ENCODE data around the gene FARP2. TPM values are rescaled to one million over a fixed set of nuclear protein-coding genes. Genes with fewer than 3 reads are reported as not detected.

FARP2 gene
- total and polyA plus RNA-seq, 4 donors = 5.8 to 30.9 (median 14.3) TPM

DNA sequence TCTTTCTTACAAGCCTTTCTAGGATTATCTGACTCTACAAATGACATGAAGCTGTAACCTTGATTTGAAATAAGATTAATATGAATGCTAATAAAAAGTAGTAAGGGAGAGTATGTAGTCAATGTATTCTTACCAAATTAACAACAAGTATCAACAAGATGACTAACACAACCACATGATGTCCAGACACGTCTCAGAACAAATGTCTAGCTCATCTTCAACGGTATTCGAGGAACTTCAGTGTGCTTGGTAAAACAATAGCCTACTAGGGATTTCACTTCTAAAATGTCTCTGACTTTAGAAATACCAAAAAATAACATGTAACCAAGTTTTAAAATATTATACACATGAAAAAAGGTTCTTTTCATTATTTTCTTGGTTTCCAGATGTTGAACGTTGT lies 44.0 kb upstream of the FARP2 start (continued):
- TF ChIP-seq, protein P1, sequence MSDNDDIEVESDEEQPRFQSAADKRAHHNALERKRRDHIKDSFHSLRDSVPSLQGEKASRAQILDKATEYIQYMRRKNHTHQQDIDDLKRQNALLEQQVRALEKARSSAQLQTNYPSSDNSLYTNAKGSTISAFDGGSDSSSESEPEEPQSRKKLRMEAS (IDR thresholded peaks at IDR 0.05) = no peak
- no peak for TF ChIP-seq FOXA1 (IDR thresholded peaks at IDR 0.05)
- TF ChIP-seq FOXA2 (IDR thresholded peaks at IDR 0.05) = no peak
- no peak for TF ChIP-seq NR2F2 (IDR thresholded peaks at IDR 0.05)
- TF ChIP-seq SP1 (IDR thresholded peaks at IDR 0.05) = no peak
- TF ChIP-seq, protein P2, sequence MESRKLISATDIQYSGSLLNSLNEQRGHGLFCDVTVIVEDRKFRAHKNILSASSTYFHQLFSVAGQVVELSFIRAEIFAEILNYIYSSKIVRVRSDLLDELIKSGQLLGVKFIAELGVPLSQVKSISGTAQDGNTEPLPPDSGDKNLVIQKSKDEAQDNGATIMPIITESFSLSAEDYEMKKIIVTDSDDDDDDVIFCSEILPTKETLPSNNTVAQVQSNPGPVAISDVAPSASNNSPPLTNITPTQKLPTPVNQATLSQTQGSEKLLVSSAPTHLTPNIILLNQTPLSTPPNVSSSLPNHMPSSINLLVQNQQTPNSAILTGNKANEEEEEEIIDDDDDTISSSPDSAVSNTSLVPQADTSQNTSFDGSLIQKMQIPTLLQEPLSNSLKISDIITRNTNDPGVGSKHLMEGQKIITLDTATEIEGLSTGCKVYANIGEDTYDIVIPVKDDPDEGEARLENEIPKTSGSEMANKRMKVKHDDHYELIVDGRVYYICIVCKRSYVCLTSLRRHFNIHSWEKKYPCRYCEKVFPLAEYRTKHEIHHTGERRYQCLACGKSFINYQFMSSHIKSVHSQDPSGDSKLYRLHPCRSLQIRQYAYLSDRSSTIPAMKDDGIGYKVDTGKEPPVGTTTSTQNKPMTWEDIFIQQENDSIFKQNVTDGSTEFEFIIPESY (IDR thresholded peaks at IDR 0.05) = no peak
- TF ChIP-seq EGR1 (IDR thresholded peaks at IDR 0.05; ENCODE audit: low read depth in 2 of 2) = no peak
- TF ChIP-seq JUND (IDR thresholded peaks at IDR 0.05) = no peak
- TF ChIP-seq HNF4G (IDR thresholded peaks at IDR 0.05) = no peak

DNA sequence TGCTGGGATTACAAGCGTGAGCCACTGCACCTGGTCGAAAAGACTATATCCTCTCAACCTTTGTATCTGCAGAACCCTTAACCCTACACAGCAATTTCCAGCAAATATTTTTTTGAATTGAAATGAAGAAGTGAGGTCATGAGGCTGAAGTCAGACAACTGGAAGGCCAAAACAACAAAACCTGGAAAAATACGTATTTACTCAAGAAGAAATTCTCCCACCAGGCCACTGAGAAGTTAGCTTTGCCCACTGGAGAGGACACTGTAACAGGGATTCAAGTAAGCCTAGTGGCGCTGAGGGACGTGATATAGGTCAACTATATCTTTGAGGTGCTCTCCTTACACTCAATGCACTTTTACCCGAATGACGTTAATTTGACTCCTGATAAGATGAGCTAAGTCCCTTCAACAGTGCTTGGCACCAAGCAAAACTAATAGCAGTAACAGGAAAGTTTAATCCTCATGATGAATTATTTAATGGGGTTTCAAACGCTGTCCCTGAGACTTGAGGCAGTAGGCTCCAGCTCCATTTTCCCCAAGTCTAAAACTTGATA lies 42.5 kb upstream of the FARP2 start:
- no peak overlapping the region for H3K27ac ChIP-seq (ENCODE audit: low read depth in 1 of 2, low read length in 2 of 2)
- H3K27me3 ChIP-seq (ENCODE audit: control insufficient read depth in 4 of 4, insufficient read depth in 4 of 4, low read length in 3 of 4) = no peaks in the 10 kb centered on the region
- H3K9me3 ChIP-seq (ENCODE audit: control insufficient read depth in 4 of 4, low read length in 3 of 4) = no peaks in the 10 kb centered on the region
- TF ChIP-seq, protein P1 (IDR thresholded peaks at IDR 0.05) = no peak
- TF ChIP-seq TAF1 (conservative IDR thresholded peaks at IDR 0.05) = no peak
- DNase-seq (ENCODE audit: low spot score) = no peak
- no peaks in the 10 kb centered on the region for H3K36me3 ChIP-seq (ENCODE audit: control insufficient read depth in 4 of 4, insufficient read depth in 3 of 4, low read depth in 1 of 4, low read length in 3 of 4)
- no peak overlapping the region for H3K9ac ChIP-seq (ENCODE audit: low read depth in 1 of 2, low read length in 2 of 2)
- H3K4me3 ChIP-seq (ENCODE audit: low read depth in 1 of 3, low read length in 3 of 3) = peak overlapping the region in 2 of 3 donors; percentile 75 to 83
- 87% methylated on average over 8 of the region's 8 CpGs for WGBS
- H3K4me1 ChIP-seq (ENCODE audit: control insufficient read depth in 4 of 4, insufficient read depth in 4 of 4, low read length in 3 of 4) = peaks cover 10 to 64% (median 56%) of the 10 kb centered on the region in 4 donors

DNA sequence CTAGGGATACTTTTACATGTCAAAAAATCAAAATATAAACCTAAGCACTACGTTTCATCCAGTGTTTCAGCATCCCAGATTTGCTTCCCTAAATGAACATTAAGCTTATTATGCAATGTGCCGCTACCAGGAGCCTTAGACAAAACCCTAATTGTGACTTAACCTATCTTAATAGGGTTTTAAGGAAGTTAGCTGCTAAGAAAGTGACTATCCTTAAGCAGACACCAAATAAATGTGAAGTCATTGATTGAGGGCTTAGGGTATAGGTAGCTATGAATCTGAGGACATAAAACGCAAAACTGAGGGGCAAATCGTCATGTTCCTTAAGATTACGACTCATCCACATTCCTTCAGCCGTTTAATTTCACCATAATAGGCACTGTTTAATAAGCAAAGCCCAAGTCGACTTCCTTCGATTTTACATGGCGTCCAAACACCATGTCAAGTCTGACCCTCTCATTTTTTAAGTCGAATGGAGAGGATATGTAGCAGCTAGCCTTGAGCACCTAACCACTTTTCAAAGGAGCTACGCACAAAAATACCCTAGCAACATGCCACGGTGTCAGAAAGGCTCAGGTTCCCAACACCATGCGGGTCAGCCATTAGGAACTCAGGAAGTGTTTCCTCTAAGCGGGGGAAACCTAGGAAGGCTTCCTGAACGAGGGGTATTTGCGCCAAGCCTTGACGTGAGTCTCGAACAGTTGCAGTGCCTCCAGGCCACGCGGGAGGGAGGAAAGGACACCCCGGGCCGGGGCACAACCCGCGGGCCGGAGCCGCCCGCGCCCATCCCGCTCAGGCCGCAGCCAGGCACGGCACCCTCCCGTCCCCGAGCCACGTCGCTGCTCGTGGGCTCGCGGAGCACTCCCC lies 41.6 kb upstream of the FARP2 start:
- Histone ChIP-seq H3K4me1 (ENCODE audit: control insufficient read depth in 4 of 4, insufficient read depth in 4 of 4, low read length in 3 of 4) (peaks cover 13 to 60% (median 53%) of the 10 kb centered on the region in 4 donors), H3K36me3 (ENCODE audit: control insufficient read depth in 4 of 4, insufficient read depth in 3 of 4, low read depth in 1 of 4, low read length in 3 of 4) (no peaks in the 10 kb centered on the region), H3K27me3 (ENCODE audit: control insufficient read depth in 4 of 4, insufficient read depth in 4 of 4, low read length in 3 of 4) (no peaks in the 10 kb centered on the region), H3K9ac (ENCODE audit: low read depth in 1 of 2, low read length in 2 of 2) (peak overlapping the region; percentile 79 to 97), H3K27ac (ENCODE audit: low read depth in 1 of 2, low read length in 2 of 2) (peak overlapping the region; percentile 98), H3K4me3 (ENCODE audit: low read depth in 1 of 3, low read length in 3 of 3) (peak overlapping the region; percentile 75 to 91 (median 83)), H3K9me3 (ENCODE audit: control insufficient read depth in 4 of 4, low read length in 3 of 4) (no peaks in the 10 kb centered on the region)
- 4% methylated on average over 38 of the region's 38 CpGs for WGBS
- DNase-seq (ENCODE audit: low spot score) = no peak
- TF ChIP-seq, protein P3, sequence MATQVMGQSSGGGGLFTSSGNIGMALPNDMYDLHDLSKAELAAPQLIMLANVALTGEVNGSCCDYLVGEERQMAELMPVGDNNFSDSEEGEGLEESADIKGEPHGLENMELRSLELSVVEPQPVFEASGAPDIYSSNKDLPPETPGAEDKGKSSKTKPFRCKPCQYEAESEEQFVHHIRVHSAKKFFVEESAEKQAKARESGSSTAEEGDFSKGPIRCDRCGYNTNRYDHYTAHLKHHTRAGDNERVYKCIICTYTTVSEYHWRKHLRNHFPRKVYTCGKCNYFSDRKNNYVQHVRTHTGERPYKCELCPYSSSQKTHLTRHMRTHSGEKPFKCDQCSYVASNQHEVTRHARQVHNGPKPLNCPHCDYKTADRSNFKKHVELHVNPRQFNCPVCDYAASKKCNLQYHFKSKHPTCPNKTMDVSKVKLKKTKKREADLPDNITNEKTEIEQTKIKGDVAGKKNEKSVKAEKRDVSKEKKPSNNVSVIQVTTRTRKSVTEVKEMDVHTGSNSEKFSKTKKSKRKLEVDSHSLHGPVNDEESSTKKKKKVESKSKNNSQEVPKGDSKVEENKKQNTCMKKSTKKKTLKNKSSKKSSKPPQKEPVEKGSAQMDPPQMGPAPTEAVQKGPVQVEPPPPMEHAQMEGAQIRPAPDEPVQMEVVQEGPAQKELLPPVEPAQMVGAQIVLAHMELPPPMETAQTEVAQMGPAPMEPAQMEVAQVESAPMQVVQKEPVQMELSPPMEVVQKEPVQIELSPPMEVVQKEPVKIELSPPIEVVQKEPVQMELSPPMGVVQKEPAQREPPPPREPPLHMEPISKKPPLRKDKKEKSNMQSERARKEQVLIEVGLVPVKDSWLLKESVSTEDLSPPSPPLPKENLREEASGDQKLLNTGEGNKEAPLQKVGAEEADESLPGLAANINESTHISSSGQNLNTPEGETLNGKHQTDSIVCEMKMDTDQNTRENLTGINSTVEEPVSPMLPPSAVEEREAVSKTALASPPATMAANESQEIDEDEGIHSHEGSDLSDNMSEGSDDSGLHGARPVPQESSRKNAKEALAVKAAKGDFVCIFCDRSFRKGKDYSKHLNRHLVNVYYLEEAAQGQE (IDR thresholded peaks at IDR 0.05) = no peak
- no peak for TF ChIP-seq NR2F2 (IDR thresholded peaks at IDR 0.05)
- TF ChIP-seq, protein P4, sequence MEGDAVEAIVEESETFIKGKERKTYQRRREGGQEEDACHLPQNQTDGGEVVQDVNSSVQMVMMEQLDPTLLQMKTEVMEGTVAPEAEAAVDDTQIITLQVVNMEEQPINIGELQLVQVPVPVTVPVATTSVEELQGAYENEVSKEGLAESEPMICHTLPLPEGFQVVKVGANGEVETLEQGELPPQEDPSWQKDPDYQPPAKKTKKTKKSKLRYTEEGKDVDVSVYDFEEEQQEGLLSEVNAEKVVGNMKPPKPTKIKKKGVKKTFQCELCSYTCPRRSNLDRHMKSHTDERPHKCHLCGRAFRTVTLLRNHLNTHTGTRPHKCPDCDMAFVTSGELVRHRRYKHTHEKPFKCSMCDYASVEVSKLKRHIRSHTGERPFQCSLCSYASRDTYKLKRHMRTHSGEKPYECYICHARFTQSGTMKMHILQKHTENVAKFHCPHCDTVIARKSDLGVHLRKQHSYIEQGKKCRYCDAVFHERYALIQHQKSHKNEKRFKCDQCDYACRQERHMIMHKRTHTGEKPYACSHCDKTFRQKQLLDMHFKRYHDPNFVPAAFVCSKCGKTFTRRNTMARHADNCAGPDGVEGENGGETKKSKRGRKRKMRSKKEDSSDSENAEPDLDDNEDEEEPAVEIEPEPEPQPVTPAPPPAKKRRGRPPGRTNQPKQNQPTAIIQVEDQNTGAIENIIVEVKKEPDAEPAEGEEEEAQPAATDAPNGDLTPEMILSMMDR (IDR thresholded peaks at IDR 0.05; ENCODE audit: low read depth, low read length, missing input control) = no peak
- no peak for TF ChIP-seq HNF4A (conservative IDR thresholded peaks at IDR 0.05)
- no peak for TF ChIP-seq EGR1 (IDR thresholded peaks at IDR 0.05; ENCODE audit: low read depth in 2 of 2)
- no peak for TF ChIP-seq TAF1 (conservative IDR thresholded peaks at IDR 0.05)
- no peak for TF ChIP-seq RAD21 (IDR thresholded peaks at IDR 0.05)
- TF ChIP-seq FOXA2 (IDR thresholded peaks at IDR 0.05) = no peak
- TF ChIP-seq, protein P5, sequence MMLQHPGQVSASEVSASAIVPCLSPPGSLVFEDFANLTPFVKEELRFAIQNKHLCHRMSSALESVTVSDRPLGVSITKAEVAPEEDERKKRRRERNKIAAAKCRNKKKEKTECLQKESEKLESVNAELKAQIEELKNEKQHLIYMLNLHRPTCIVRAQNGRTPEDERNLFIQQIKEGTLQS (IDR thresholded peaks at IDR 0.05) = no peak

Measured in liver (tissue), 9 donors.